ENCODE data around the gene PRR30.
"Not testable (repeated sequence)": the region's sequence is repeated elsewhere in the genome, so short reads cannot be mapped to it uniquely, and the experiment has no call there.

DNA sequence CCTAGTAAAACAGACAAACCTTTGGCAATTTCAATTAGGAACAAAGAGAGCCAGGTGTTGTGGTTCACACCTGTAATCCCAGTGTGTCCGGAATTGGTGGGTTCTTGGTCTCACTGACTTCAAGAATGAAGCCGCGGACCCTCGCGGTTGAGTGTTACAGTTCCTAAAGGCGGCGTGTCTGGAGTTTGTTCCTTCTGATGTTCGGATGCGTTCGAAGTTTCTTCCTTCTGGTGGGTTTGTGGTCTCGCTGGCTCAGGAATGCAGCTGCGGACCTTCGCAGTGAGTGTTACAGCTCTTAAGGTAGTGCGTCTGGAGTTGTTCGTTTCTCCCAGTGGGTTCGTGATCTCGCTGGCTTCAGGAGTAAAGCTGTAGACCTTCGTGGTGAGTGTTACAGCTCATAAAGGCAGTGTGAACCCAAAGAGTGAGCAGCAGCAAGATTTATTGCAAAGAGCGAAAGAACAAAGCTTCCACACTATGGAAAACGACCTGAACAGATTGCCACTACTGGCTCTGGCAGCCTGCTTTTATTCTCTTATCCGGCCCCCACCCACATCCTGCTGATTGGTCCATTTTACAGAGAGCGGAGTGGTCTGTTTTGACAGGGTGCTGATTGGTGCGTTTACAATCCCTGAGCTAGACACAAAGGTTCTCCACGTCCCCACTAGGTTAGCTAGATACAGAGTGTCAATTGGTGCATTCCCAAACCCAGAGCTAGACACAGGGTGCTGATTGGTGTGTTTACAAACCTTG is 28.4 kb downstream of the PRR30 start:
- TF ChIP-seq, protein P1, sequence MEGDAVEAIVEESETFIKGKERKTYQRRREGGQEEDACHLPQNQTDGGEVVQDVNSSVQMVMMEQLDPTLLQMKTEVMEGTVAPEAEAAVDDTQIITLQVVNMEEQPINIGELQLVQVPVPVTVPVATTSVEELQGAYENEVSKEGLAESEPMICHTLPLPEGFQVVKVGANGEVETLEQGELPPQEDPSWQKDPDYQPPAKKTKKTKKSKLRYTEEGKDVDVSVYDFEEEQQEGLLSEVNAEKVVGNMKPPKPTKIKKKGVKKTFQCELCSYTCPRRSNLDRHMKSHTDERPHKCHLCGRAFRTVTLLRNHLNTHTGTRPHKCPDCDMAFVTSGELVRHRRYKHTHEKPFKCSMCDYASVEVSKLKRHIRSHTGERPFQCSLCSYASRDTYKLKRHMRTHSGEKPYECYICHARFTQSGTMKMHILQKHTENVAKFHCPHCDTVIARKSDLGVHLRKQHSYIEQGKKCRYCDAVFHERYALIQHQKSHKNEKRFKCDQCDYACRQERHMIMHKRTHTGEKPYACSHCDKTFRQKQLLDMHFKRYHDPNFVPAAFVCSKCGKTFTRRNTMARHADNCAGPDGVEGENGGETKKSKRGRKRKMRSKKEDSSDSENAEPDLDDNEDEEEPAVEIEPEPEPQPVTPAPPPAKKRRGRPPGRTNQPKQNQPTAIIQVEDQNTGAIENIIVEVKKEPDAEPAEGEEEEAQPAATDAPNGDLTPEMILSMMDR (IDR thresholded peaks at IDR 0.05) = not testable (repeated sequence)
- TF ChIP-seq POLR2A (IDR thresholded peaks at IDR 0.05) = not testable (repeated sequence)

Data from thyroid gland (tissue), 4 donors.